Skin of body (tissue), 2 donors: Measurements from ENCODE around the gene EAF1. TPM values are rescaled to one million over a fixed set of nuclear protein-coding genes. Genes with fewer than 3 reads are reported as not detected.
"Not testable (repeated sequence)": the region's sequence is repeated elsewhere in the genome, so short reads cannot be mapped to it uniquely, and the experiment has no call there.

ENCODE experiments used
- DNase-seq: peaks from one replicate; lab custom pipeline; 2025; lab: John Stamatoyannopoulos, UW
- total RNA-seq: library from RNA; depleted of rRNA; stranded (reverse); fragments of >200 nt; gene quantifications from one replicate; pipeline ENCODE4 v1.2.3, GENCODE V29; 2014

Gene EAF1
- total RNA-seq: 14.8 TPM

- peak; percentile 71 for DNase-seq
These were observed at the start of gene EAF1, which contains the start of gene METTL6 for GRCh38 chr3:15427182-15427880. Gene EAF1 (plus strand): TSS chr3:15427598. CDS start chr3:15427780, 182 bp downstream. Gene METTL6 (minus strand): TSS chr3:15427544. CDS start chr3:15426511, 1,033 bp downstream.

GRCh38 chr3:15377961-15378791, 49.2 kb upstream of the EAF1 start:
- peak; percentile 93 for DNase-seq

DNA sequence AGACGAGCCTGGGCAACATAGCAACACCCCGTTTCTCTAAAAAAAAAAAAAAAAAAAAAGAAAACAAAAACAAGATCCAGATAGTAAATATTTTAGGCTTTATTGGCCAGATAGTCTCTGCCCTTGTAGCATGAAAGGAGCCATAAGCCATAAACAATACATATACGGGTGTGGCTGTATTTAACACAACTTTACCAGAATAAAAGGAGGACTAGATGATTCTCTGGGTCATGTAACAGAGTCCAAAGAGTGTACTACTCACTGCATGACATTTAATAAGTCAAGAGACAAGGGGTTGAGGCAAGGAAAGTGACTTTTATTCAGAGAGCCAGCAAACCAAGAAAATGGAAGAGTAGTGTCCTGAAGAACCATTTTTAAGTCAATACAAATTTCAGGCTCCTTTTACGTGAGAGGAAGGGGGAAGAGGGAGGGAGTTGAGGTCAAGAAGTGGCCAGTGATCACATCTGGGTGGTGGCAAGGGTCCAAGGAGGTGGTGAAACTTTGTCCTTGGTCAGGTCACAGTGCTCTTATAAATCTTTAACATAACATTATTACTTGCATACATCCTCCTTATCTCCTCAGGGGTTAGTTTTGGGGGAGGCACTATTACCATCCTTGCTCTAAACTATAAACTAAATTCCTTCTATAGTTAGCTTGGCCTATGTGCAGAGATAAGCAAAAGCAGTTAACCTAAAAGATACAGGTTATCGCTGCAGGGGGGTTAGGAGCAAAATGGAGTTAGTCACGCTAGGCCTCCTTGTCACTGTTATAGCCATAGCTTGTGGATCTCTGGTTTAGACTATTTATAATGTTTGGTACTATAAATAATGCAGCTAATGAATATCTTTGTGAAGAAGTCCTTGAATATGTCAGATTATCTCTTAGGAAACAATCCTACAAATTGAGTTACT, 46.2 kb upstream of the EAF1 start:
- no peak for DNase-seq

- no peak for DNase-seq
These were observed 44.9 kb upstream of the EAF1 start for GRCh38 chr3:15382405-15382923.

GRCh38 chr3:15384510-15385237, 42.7 kb upstream of the EAF1 start:
- DNase-seq: no peak

DNA sequence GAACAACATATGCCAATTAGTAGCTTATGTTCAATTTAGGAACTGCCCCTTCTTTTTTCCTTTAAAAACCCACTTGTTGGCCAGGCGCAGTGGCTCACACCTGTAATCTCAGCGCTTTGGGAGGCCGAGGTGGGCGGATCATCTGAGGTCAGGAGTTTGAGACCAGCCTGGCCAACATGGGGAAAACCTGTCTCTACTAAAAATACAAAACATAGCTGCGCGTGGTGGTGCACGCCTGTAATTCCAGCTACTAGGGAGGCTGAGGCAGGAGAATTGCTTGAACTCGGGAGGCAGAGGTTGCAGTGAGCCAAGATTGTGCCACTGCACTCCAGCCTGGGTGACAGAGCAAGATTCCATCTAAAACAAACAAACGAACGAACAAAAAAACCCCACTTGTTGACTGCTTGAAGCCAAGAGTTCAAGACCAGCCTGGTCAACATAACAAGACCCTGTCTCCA, 42.1 kb upstream of the EAF1 start:
- not testable (repeated sequence) for DNase-seq

GRCh38 chr3:15385901-15386653, 41.3 kb upstream of the EAF1 start:
- DNase-seq: no peak

GRCh38 chr3:15386654-15386955, 40.8 kb upstream of the EAF1 start:
- not testable (repeated sequence) for DNase-seq

GRCh38 chr3:15387171-15387581, 40.2 kb upstream of the EAF1 start:
- DNase-seq: no peak

- no peak for DNase-seq
These were observed 39.7 kb upstream of the EAF1 start for GRCh38 chr3:15387735-15388134.

DNA sequence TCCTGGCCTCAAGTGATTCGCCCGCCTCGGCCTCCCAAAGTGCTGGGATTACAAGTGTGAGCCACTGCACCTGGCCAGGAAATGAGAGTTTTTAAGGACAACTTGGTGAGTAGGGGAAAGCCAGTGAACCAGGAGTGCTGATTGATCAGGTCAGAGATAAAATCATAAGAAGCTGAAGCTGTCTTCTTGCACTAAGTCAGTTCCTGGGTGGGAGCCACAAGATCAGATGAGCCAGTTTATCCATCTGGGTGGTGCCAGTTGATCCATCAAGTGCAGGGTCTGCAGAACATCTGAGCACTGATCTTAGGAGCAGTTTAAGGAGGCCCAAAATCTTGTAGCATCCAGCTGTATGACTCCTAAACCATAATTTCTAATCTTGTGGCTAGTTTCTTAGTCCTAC, 39.1 kb upstream of the EAF1 start:
- not testable (repeated sequence) for DNase-seq

DNA sequence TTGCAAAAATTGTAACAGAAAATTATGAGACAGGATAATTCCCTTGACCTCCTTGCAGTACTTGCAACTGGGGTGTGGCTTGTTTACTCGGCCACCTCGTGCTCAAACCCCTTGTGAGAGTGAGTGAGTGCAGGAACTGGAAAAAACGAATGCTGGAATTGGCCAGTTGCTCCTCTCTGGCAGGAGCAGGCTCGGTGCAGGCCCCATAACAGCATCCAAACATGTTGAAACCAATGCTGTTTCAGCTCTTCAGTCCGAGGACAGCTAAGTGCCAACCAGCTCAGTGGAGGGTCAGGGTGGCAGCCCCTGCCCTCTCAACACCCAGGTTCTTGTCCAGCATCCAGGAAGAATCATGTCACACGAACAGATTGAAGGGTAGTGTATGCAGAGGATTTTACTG, 36.9 kb upstream of the EAF1 start:
- DNase-seq: no peak

DNA sequence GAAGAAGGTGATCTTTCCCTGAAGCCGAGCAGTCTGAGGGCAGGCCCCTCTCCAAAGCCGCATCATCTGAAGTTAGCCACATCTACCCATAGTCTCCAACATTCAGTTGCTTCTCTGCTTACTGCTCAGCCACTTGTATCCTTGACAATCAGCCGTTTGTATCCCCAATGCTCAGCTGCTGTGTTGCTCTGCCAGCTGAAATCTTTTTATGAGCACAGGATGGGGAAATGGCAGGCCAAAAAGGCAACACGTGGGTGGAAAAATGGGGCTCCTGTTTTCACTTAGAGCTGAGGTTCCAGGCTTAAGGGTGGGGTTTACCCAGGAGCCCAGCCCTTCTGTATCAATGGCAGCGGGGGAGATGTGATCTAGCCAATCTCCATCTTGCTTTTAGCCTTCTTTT, 36.4 kb upstream of the EAF1 start:
- DNase-seq: no peak

DNA sequence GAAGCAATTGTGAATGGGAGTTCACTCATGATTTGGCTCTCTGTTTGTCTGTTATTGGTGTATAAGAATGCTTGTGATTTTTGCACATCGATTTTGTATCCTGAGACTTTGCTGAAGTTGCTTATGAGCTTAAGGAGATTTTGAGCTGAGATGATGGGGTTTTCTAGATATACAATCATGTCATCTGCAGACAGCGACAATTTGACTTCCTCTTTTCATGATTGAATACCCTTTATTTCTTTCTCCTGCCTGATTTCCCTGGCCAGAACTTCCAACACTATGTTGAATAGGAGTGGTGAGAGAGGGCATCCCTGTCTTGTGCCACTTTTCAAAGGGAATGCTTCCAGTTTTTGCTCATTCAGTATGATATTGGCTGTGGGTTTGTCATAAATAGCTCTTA, 34.1 kb upstream of the EAF1 start:
- DNase-seq: not testable (repeated sequence)

DNA sequence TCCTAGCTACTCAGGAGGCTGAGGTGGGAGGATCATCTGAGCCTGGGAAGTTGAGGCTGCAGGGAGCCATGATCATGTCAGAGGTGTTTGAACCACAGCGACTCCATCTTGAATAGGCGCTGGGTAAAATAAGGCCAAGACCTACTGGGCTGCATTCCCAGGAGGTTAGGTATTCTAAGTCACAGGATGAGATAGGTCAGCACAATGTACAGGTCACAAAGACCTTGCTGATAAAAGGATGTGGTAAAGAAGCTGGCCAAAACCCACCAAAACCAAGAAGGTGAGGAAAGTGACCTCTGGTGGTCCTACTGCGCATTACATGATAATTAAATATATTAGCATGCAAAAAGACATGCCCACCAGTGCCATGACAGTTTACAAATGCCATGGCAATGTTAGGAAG, 28.7 kb upstream of the EAF1 start:
- not testable (repeated sequence) for DNase-seq

- DNase-seq: no peak
These were observed 27.4 kb upstream of the EAF1 start for GRCh38 chr3:15399970-15400369.

DNA sequence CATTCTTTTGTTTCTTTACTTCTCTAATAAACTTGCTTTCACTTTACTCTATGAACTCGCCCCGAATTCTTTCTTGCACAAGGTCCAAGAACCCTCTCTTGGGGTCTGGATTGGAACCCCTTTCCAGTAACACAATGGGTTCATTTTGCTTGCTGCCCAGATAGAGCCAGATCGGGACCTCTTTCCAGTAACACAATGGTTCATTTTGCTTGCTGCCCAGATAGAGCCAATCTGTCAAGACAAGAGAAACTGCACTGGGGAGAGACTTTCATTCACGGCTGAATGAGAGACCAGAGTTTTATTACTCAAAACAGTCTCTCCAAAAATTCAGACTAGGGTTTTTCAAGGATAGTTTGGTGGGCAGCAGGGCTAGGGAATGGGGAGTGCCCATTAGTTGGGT, 25.5 kb upstream of the EAF1 start:
- DNase-seq: no peak

DNA sequence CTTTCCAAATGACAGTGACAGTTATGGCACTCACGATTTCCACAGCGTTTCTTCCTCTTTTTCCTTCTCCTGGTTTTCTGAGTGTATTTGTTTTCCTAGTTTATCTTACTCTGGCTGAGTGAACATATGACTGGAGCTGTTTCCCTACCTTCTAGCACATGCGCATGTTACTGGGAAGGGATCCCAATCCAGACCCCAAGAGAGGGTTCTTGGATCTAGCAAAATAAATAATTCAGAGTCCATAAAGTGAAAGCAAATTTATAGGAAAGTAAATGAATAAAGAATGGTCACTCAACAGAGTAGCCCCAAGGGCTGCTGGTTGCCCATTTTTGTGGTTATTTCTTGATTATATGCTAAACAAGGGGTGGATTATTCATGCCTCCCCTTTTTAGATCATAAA, 23.9 kb upstream of the EAF1 start:
- DNase-seq: peak; percentile 21

- no peak for DNase-seq
These were observed 23.4 kb upstream of the EAF1 start for GRCh38 chr3:15403965-15404364.

DNA sequence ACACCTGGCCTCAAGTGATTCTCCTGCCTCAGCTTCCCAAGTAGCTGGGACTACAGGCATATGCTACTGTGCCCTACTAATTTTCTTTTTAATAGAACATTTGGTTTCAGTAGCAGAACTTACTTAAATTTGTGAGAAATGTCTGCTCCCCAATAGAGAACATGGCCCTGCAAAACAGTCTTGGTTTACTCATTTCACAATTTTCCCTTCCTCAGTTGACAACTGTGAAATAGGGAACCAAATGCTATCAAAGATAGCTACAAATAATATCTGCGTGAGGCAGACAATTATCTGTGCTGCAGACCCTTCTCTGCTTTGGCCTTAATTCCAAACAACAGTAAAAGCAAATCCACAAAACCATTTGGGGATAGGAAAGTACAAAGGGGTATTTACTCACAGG, 22.6 kb upstream of the EAF1 start:
- DNase-seq: no peak
